G401 (cell line): ENCODE data around the gene TCF4. TPM values are rescaled to one million over a fixed set of nuclear protein-coding genes. Genes with fewer than 3 reads are reported as not detected.

Source experiments
- DNase-seq: peaks from one replicate; pipeline ENCODE4 v3.0.0-alpha.2; 2015; ENCODE audit warnings: low spot score
- in situ Hi-C: cut with HindIII; loops from 2 replicates; pipeline ENCODE4 v1.10.0; 2016; ENCODE audit warnings: low sequenced_read_pairs, mixed read lengths
- total RNA-seq: library from RNA; depleted of rRNA; stranded (reverse); fragments of >200 nt; shearing (Covaris generic); gene quantifications from 2 replicates; pipeline ENCODE4 v1.2.3, GENCODE V29; 2014

TCF4 gene
- total RNA-seq, 1 experiment from 2014 or later: 6.8 TPM

- DNase-seq: no peak
- in situ Hi-C loops: no loop called here
Observed at GRCh38 chr18:55243857-55244256, 344.1 kb downstream of the TCF4 start.

- in situ Hi-C loops: no loop called here
- no peak for DNase-seq
Observed at GRCh38 chr18:55243255-55243654, 344.7 kb downstream of the TCF4 start.

- in situ Hi-C loops: no loop called here
Observed at GRCh38 chr18:55240978-55241377, 347.0 kb downstream of the TCF4 start.

GRCh38 chr18:55239740-55240139, 348.3 kb downstream of the TCF4 start:
- DNase-seq: no peak
- in situ Hi-C loops: no loop called here

More at GRCh38 chr18:55240978-55241377, 347.0 kb downstream of the TCF4 start:
- DNase-seq: no peak

- in situ Hi-C loops: no loop called here
- DNase-seq: peak; percentile 79
Observed at GRCh38 chr18:55237660-55238059, 350.3 kb downstream of the TCF4 start.

GRCh38 chr18:55236150-55236931, 351.7 kb downstream of the TCF4 start:
- in situ Hi-C loops: no loop called here
- DNase-seq: no peak

GRCh38 chr18:55235094-55235461, 352.9 kb downstream of the TCF4 start:
- in situ Hi-C loops: no loop called here
- no peak for DNase-seq

- in situ Hi-C loops: no loop called here
- peak; percentile 96 for DNase-seq
Observed at GRCh38 chr18:55234366-55235093, 353.5 kb downstream of the TCF4 start.

GRCh38 chr18:55233857-55234256, 354.1 kb downstream of the TCF4 start:
- in situ Hi-C loops: no loop called here
- DNase-seq: no peak

GRCh38 chr18:55232506-55232905, 355.5 kb downstream of the TCF4 start:
- in situ Hi-C loops: no loop called here
- DNase-seq: peak; percentile 69

- in situ Hi-C loops: no loop called here
- no peak for DNase-seq
Observed at GRCh38 chr18:55229682-55230081, 358.3 kb downstream of the TCF4 start.

- peak; percentile 41 for DNase-seq
- in situ Hi-C loops: no loop called here
Observed at GRCh38 chr18:55228707-55229106, 359.3 kb downstream of the TCF4 start.

GRCh38 chr18:55228191-55228590, 359.8 kb downstream of the TCF4 start:
- DNase-seq: no peak
- in situ Hi-C loops: no loop called here

GRCh38 chr18:55227771-55228170, 360.2 kb downstream of the TCF4 start:
- DNase-seq: no peak
- in situ Hi-C loops: no loop called here

- DNase-seq: no peak
- in situ Hi-C loops: no loop called here
Observed at GRCh38 chr18:55226044-55226443, 361.9 kb downstream of the TCF4 start.

GRCh38 chr18:55224086-55224625, 363.8 kb downstream of the TCF4 start:
- DNase-seq: no peak
- in situ Hi-C loops: no loop called here

GRCh38 chr18:55221622-55222021, 366.4 kb downstream of the TCF4 start:
- DNase-seq: no peak
- in situ Hi-C loops: no loop called here

GRCh38 chr18:55220523-55220922, 367.5 kb downstream of the TCF4 start:
- in situ Hi-C loops: no loop called here
- DNase-seq: no peak

GRCh38 chr18:55219823-55220222, 368.2 kb downstream of the TCF4 start:
- in situ Hi-C loops: no loop called here
- no peak for DNase-seq

GRCh38 chr18:55219059-55219458, 368.9 kb downstream of the TCF4 start:
- in situ Hi-C loops: no loop called here
- DNase-seq: no peak
